ENCODE results near the gene RGL1. TPM values are rescaled to one million over a fixed set of nuclear protein-coding genes. Genes with fewer than 3 reads are reported as not detected.
A peak's percentile ranks its signal among the peaks of the same experiment; 100 is the strongest.

RGL1 gene
- total and polyA plus RNA-seq, 7 donors: 8.3 to 42.1 (median 23.8) TPM

GRCh38 chr1:183889095-183889494, 84.2 kb downstream of the RGL1 start:
- Histone ChIP-seq H3K27me3 (no peaks in the 10 kb centered on the region), H3K4me3 (no peak overlapping the region), H3K9me3 (no peaks in the 10 kb centered on the region), H3K36me3 (peaks cover 0 to 65% (median 8%) of the 10 kb centered on the region in 4 donors), H3K27ac (peak overlapping the region in 1 of 4 donors; percentile 71), H3K4me1 (peaks cover 0 to 38% (median 20%) of the 10 kb centered on the region in 4 donors)
- intact Hi-C loops (cut with DNase I): no loop called here
- DNase-seq: no peak
- 53 to 84% methylated on average over 2 of the region's 2 CpGs for WGBS, 2 donors
- no peak for TF ChIP-seq POLR2AphosphoS5 (IDR thresholded peaks at IDR 0.05)
- TF ChIP-seq CTCF (IDR thresholded peaks at IDR 0.05): no peak
- no peak for TF ChIP-seq POLR2A (IDR thresholded peaks at IDR 0.05)
- no peak for TF ChIP-seq EP300 (IDR thresholded peaks at IDR 0.05)

GRCh38 chr1:183891158-183891856, 86.4 kb downstream of the RGL1 start:
- peaks cover 0 to 53% (median 5%) of the 10 kb centered on the region in 4 donors for H3K36me3 ChIP-seq
- H3K4me1 ChIP-seq: peaks cover 0 to 34% (median 19%) of the 10 kb centered on the region in 4 donors
- no peaks in the 10 kb centered on the region for H3K27me3 ChIP-seq
- intact Hi-C loops (cut with DNase I): no loop called here
- no peak overlapping the region for H3K4me3 ChIP-seq
- peak overlapping the region in 2 of 4 donors; percentile 10 to 30 for H3K27ac ChIP-seq
- 77 to 84% methylated on average over 3 of the region's 3 CpGs for WGBS, 2 donors
- no peak for TF ChIP-seq CTCF (IDR thresholded peaks at IDR 0.05)
- no peak for TF ChIP-seq POLR2AphosphoS5 (IDR thresholded peaks at IDR 0.05)
- no peak for TF ChIP-seq EP300 (IDR thresholded peaks at IDR 0.05)
- TF ChIP-seq POLR2A (IDR thresholded peaks at IDR 0.05): no peak
- no peak for DNase-seq
- no peaks in the 10 kb centered on the region for H3K9me3 ChIP-seq

DNA sequence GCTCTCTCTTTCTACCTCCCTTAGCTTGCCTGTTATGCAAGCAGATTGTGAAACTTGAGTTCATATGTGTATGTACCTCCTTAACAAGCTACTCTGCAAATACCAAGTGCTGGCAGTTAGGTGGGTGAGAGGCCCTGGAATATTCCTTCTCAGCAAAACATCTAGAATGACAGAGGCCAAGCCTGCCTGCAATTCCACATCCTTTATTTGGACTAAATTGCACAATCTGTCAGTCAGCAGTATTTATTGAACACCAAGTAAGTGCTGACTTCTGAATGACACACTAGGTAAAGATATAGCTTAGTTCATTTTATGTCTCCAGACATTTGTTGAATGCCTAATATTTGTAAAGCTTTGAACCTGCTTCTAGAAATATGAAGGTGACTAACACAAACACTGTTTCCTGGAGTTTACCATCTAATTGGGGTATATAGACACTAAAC, 87.5 kb downstream of the RGL1 start:
- Histone ChIP-seq H3K4me1 (peaks cover 0 to 31% (median 13%) of the 10 kb centered on the region in 4 donors), H3K4me3 (no peak overlapping the region), H3K27ac (peak overlapping the region in 2 of 4 donors; percentile 25 to 30), H3K9me3 (no peaks in the 10 kb centered on the region), H3K27me3 (no peaks in the 10 kb centered on the region), H3K36me3 (peaks cover 0 to 53% (median 5%) of the 10 kb centered on the region in 4 donors)
- intact Hi-C loops (cut with DNase I): no loop called here
- peak in 2 of 4 donors; percentile 13 for TF ChIP-seq POLR2AphosphoS5 (IDR thresholded peaks at IDR 0.05)
- TF ChIP-seq POLR2A (IDR thresholded peaks at IDR 0.05): no peak
- no peak for DNase-seq

DNA sequence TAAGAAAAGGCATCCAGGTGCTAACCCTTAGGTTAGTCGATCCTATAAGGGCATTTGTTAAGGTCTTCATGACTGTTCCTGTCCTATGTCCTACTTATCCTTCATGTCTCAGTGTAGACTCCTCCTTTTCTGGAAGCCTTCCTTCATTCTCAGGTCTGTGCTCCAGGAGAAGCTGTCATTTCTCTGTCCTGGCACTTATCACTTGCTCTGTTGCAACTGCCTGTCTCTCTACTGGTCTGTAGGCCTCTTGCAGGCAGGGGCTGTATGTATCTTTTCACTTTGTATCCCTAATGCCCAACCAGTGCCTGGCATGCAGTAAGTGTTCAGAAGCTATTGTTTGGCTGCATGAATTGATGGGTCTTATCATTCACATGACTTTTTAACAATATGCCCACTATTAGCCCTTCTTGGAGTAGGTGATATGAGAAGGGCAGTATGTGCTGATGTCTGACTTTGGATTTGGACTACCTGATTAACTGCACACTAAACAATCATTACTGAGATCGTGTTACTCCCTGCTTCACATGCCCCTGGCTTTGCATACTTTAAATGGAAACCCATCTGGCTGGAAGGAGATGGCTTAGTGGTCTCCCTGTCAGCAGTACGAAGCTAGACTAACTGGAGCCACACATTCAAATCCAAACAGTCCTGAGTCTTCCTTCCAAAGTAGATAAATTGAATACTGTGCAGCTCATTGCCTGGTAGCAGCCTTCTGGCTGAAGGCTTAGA, 88.8 kb downstream of the RGL1 start:
- peaks cover 0 to 31% (median 6%) of the 10 kb centered on the region in 4 donors for H3K4me1 ChIP-seq
- no peak for DNase-seq
- H3K4me3 ChIP-seq: no peak overlapping the region
- peaks cover 0 to 58% (median 8%) of the 10 kb centered on the region in 4 donors for H3K36me3 ChIP-seq
- no peaks in the 10 kb centered on the region for H3K9me3 ChIP-seq
- no peaks in the 10 kb centered on the region for H3K27me3 ChIP-seq
- WGBS, 2 donors: 83 to 86% methylated on average over 3 of the region's 3 CpGs
- TF ChIP-seq POLR2AphosphoS5 (IDR thresholded peaks at IDR 0.05): no peak
- no peak overlapping the region for H3K27ac ChIP-seq
- intact Hi-C loops (cut with DNase I): no loop called here

- Histone ChIP-seq H3K9me3 (no peaks in the 10 kb centered on the region), H3K4me1 (peaks cover 0 to 35% (median 6%) of the 10 kb centered on the region in 4 donors), H3K36me3 (peaks cover 0 to 58% (median 8%) of the 10 kb centered on the region in 4 donors), H3K4me3 (no peak overlapping the region), H3K27me3 (no peaks in the 10 kb centered on the region), H3K27ac (no peak overlapping the region)
- TF ChIP-seq CTCF (IDR thresholded peaks at IDR 0.05): no peak
- no peak for TF ChIP-seq EP300 (IDR thresholded peaks at IDR 0.05)
- TF ChIP-seq POLR2A (IDR thresholded peaks at IDR 0.05): no peak
- no peak for TF ChIP-seq POLR2AphosphoS5 (IDR thresholded peaks at IDR 0.05)
- DNase-seq: no peak
- 89 to 91% methylated on average over 1 of the region's 1 CpG for WGBS, 2 donors
- intact Hi-C loops (cut with DNase I): no loop called here
Measured at GRCh38 chr1:183894290-183894565, 89.3 kb downstream of the RGL1 start.

Data from sigmoid colon (tissue), 7 donors.